Cardiac muscle cell (in vitro differentiated cells and primary cell): ENCODE data around the gene ITGAV. TPM values are rescaled to one million over a fixed set of nuclear protein-coding genes. Genes with fewer than 3 reads are reported as not detected.

Experiments
- DNase-seq, 2 donors: peaks; one replicate each; pipeline versions ENCODE4 v3.0.0 to v3.0.0-alpha.2; 2010 to 2017; ENCODE audit warnings: low read depth in 1 of 2, low spot score in 1 of 2
- H3K27ac ChIP-seq: fragments of 200-600 bp; sonication (generic); 2 replicates; pipeline ENCODE4 v1.5.1; 2016
- H3K27me3 ChIP-seq: fragments of 200-600 bp; sonication (generic); 2 replicates; pipeline ENCODE4 v1.6.0; 2016; ENCODE audit warnings: control low read depth
- H3K36me3 ChIP-seq: fragments of 200-600 bp; sonication (generic); 2 replicates; pipeline ENCODE4 v1.5.1; 2016; ENCODE audit warnings: control low read depth
- H3K4me1 ChIP-seq: fragments of 200-600 bp; sonication (generic); 2 replicates; pipeline ENCODE4 v1.8.1; 2017; ENCODE audit warnings: low read depth, mild to moderate bottlenecking, mixed run types
- H3K4me3 ChIP-seq: fragments of 200-600 bp; sonication (generic); 2 replicates; pipeline ENCODE4 v1.5.1; 2016; ENCODE audit warnings: mild to moderate bottlenecking
- H3K9me3 ChIP-seq: fragments of 200-600 bp; sonication (generic); 2 replicates; pipeline ENCODE4 v1.5.1; 2017; ENCODE audit warnings: low read depth, mild to moderate bottlenecking, control low read depth
- polyA plus RNA-seq: library from polyadenylated mRNA; unstranded; fragments of >200 nt; fragmentation: Nextera tagmentation; extraction: Ambion mirVana; gene quantifications from 2 replicates; pipeline ENCODE4 v1.2.1, GENCODE V29; 2016
- total RNA-seq: library from RNA; depleted of rRNA; stranded (reverse); fragments of >200 nt; gene quantifications from 2 replicates; pipeline ENCODE4 v1.2.3, GENCODE V29; 2016
- TF ChIP-seq, protein P1 (sequence below): IDR thresholded peaks from 2 replicates; pipeline ENCODE4 v1.5.1; 2012; ENCODE audit warnings: low read depth, mild to moderate bottlenecking, low read length

Gene ITGAV
- total and polyA plus RNA-seq, 2 experiments from 2014 or later = 39.4 to 99.8 TPM

GRCh38 chr2:186725783-186726182 is 135.9 kb downstream of the ITGAV start:
- H3K9me3 ChIP-seq = no peaks in the 10 kb centered on the region
- TF ChIP-seq, protein P1, sequence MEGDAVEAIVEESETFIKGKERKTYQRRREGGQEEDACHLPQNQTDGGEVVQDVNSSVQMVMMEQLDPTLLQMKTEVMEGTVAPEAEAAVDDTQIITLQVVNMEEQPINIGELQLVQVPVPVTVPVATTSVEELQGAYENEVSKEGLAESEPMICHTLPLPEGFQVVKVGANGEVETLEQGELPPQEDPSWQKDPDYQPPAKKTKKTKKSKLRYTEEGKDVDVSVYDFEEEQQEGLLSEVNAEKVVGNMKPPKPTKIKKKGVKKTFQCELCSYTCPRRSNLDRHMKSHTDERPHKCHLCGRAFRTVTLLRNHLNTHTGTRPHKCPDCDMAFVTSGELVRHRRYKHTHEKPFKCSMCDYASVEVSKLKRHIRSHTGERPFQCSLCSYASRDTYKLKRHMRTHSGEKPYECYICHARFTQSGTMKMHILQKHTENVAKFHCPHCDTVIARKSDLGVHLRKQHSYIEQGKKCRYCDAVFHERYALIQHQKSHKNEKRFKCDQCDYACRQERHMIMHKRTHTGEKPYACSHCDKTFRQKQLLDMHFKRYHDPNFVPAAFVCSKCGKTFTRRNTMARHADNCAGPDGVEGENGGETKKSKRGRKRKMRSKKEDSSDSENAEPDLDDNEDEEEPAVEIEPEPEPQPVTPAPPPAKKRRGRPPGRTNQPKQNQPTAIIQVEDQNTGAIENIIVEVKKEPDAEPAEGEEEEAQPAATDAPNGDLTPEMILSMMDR = no peak

GRCh38 chr2:186726938-186727337 is 137.1 kb downstream of the ITGAV start:
- H3K9me3 ChIP-seq = no peaks in the 10 kb centered on the region
- no peak overlapping the region for H3K4me3 ChIP-seq
- DNase-seq = no peak
- TF ChIP-seq, protein P1 = no peak
- no peaks in the 10 kb centered on the region for H3K4me1 ChIP-seq
- H3K27ac ChIP-seq = no peak overlapping the region
- no peaks in the 10 kb centered on the region for H3K27me3 ChIP-seq
- H3K36me3 ChIP-seq = no peaks in the 10 kb centered on the region

More at GRCh38 chr2:186725783-186726182, 135.9 kb downstream of the ITGAV start:
- Histone ChIP-seq H3K4me1 (no peaks in the 10 kb centered on the region), H3K4me3 (no peak overlapping the region), H3K27ac (no peak overlapping the region), H3K27me3 (no peaks in the 10 kb centered on the region), H3K36me3 (no peaks in the 10 kb centered on the region)
- no peak for DNase-seq

DNA sequence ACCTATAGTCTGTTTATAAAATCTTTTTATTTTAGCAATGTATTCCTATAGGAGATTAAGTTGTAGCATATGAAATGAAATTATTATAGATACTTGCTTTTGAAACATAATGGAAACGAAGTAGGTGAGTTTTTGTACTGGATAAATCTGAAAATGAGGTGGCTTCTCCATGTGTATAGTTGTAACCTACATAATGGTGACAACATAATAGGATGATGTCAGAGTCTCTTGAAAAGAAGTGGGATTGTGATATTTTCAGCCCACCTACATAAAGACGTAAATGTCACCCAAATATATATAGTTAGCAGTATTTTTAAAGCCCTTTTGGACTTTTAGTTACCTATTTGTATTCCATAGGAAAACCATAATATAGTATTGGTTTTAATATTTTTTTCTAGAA is 138.8 kb downstream of the ITGAV start:
- Histone ChIP-seq H3K4me1 (no peaks in the 10 kb centered on the region), H3K9me3 (no peaks in the 10 kb centered on the region), H3K4me3 (no peak overlapping the region), H3K36me3 (no peaks in the 10 kb centered on the region), H3K27ac (no peak overlapping the region), H3K27me3 (no peaks in the 10 kb centered on the region)
- TF ChIP-seq, protein P1 = no peak
- no peak for DNase-seq

Other genes starting within 250 kb of the ITGAV start
- gene ZC3H15, start 103.8 kb upstream of the ITGAV start, total RNA-seq = 30.2 and 50.8 TPM in 2 replicates
- 72.4 and 92.2 TPM in 2 replicates for gene ZC3H15, start 103.8 kb upstream of the ITGAV start, polyA plus RNA-seq
- 1.5 and 1.6 TPM in 2 replicates for gene FAM171B, start 104.0 kb downstream of the ITGAV start, total RNA-seq
- 1.1 and 1.4 TPM in 2 replicates for gene FAM171B, start 104.0 kb downstream of the ITGAV start, polyA plus RNA-seq